Stimulated activated CD8-positive, alpha-beta memory T cell treated with anti-CD3 and anti-CD28 coated beads, Interleukin-7, amount 100 ng/mL, for 48 hours (primary cell): ENCODE data around the gene FOSL2.
A peak's percentile ranks its signal among the peaks of the same experiment; 100 is the strongest.

Experiments used
- DNase-seq, 2 donors: peaks; one replicate each; pipeline ENCODE4 v3.0.0-alpha.2; 2020; ENCODE audit warnings: low read depth in 1 of 2; ENCODE audit errors: extremely low read depth in 1 of 2

The FOSL2 gene

DNA sequence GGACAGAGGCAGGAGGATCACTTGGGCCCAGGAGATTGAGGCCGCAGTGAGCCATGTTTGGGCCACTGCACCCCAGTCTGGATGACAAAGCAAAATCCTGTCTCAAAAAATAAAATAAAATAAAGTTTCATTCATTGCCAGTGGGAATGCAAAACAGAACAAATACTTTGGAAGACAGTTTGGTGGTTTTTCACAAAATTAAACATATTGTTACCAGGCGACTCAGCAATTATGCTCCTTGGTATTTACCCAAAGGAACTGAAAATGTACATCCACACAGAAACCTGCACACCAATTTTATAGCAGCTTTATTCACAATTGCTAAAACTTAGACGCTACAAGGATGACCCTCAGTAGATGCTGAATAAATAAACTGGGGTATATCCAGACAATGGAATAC, 35.8 kb downstream of the FOSL2 start:
- no peak for DNase-seq

DNA sequence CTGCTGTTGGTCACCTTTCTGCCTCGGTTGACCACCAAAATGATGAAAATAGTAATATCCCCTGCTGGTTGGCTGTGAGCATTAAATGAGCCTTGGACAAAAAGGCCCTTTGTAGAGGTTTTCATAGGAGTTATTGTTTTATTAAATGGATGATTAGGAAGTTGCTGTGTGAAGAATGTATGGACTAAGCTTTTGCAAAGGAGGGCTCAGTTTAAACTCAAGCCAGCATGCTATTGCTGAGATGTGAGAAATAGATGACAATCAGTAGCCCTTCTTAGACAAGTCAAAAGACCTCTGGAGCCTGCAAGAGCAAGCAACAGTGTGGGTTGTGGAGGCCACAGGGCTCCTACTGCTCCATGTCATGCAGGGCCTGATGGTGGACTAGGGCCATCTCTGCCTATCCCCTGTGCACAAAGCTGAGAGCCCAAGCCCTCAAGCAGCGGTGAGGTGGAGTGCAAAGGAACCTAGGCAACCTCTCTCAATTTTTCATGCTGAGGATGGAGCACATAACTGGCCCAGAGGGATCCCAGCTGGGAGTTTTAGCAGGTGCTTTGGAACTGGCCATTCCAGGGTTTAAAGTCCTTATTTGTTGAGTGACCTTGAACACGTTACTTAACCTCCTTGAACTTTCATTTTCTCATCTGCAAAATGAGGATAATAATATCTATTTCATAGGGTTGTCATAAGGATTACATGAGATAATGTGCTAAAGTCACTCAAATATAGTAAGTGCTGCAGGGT, 37.1 kb downstream of the FOSL2 start:
- no peak for DNase-seq

DNA sequence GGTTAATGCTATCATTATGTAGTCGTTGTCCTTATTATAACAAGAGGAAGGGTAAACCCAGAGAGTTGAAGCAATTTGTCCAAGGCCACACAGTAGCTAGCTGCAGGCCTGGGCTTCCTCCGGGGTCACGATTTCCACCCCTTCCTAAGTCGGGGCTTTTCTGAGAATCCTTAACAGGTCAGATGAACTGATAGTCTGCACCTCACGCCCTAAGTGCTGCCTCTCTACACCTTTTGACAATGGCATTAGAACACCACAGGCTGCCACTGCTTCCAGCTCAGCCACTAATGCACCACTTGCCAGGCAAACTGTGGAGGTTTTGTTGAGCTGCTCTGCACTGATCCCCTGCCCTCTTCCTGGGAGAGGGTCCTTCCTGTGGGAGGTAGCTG, 37.7 kb downstream of the FOSL2 start:
- DNase-seq: no peak

DNA sequence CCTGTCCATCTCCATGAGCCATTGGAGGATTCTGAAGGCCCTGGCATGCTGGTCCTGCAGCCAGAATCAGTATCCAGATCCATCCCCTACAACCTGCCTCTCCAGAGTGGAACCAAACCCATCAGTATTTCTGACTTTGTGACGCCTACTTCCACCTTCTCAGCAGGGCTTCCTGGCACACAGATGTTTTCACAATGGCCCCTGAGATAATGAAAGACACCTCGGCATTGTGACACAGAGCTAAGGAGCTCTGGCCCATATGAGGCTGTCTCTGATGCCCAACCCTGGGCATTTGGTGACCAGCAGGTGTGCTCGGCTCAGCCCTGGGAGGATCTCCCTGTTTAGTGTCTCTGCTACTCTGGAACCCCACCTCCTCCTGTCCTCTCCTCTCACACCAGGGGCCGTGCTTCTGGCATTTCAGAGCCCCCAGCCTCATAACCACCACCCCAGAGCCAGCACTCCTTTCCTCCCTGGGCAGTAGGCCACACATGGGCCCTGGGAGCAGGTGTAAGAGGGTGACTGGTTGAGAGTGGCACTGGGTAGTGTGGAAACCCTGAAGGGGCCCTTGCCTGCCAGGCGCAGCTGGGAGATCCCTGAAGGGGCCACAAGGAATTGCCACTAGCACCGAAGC, 38.2 kb downstream of the FOSL2 start:
- DNase-seq: no peak

DNA sequence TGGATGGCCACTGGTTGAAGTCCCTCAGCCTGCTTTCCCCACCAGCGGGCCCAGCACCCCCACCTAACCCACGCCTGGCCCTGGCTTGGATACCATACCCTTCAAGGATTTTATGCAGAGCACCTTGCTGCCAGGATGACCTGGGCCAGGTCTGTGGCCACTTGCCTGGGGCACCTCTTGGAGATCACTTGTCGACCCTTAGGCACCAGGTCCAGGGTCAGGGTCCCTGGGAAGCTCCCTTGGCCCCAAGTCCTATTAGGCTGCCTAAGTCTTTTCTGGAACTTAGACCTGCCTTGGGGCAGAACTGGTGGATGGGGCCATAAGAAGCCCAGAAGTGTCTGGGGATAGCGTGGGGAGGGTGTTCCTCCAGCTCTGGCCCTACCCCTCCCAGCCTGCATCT, 39.1 kb downstream of the FOSL2 start:
- no peak for DNase-seq

GRCh38 chr2:28432362-28432761, 39.7 kb downstream of the FOSL2 start:
- DNase-seq: no peak

DNA sequence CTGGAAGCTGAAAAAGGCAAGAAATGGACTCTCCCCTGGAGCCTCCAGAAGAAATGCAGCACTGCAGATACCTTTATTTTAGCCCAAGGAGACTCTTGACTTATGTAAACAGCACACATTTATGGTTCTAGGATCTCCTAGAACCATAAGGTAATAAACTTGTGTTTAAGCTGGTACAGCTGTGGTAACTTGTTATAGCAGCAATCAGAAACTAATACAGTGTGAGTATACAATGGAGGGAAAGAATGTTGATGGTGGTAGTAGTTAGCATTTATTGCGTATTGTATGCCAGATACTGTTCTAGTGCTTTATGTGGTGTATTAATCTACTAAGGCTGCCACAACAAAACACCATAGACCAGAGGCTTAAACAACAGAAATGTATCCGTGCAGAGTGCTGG, 40.6 kb downstream of the FOSL2 start:
- no peak for DNase-seq

DNA sequence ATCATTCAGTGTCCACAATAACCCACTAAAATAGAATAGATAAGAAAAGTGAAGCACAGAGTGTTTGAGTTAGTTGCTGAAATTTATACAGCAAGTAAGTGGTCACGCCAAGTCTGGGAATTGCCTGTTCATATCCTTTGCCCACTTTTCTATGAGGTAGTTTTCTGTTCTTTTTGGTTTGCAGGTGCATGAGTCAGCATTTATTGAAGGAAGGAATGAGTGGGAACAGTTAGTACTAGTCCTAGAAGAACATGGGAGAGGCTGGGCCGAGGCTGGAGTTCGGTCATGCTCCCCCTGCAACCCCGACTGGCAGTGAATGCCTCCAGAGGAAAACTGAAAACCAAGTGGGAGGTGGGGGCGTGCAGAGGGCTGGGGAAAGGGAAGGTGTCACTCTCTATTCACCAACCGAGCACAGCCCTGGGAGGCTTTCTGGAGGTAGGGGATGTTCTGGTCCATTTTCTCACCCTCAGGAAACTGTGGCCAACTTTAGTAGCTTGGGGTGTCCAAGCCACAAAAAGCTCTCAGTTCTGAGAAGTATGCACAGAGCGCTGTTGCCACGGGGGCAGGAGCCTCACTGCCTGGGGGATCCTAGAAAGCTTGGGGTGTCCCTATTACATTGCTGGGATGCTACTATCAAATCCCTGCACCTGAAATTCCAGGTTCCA, 41.4 kb downstream of the FOSL2 start:
- no peak for DNase-seq

- DNase-seq: no peak
These were observed 41.9 kb downstream of the FOSL2 start for GRCh38 chr2:28434600-28434989.

- no peak for DNase-seq
These were observed 42.6 kb downstream of the FOSL2 start for GRCh38 chr2:28435241-28435640.

DNA sequence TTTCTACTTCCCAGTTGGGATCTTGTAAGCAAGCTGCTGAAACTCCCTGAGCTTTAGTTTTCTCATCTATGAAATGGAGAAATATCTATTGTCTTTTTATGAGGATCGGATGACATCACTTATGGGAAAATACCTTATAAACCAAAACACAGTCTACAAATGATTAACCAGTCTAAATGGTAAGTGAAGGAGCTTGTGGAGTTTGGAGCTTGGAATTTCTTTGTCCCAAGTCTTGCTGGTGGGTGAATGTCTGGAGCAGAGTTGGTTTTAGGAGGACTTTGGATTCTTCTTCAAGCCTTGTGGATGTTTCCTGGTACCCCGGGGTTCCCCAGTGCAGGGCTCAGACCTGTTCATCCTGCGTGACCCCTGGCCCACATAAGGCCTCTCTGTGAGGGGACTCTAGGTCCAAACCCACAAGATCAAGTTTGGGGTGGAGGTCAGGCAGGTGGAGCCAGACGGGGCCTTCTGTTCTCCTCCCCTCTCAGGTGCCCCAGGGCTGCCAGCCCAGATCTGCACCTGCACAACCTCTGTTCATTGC, 43.2 kb downstream of the FOSL2 start:
- DNase-seq: no peak

DNA sequence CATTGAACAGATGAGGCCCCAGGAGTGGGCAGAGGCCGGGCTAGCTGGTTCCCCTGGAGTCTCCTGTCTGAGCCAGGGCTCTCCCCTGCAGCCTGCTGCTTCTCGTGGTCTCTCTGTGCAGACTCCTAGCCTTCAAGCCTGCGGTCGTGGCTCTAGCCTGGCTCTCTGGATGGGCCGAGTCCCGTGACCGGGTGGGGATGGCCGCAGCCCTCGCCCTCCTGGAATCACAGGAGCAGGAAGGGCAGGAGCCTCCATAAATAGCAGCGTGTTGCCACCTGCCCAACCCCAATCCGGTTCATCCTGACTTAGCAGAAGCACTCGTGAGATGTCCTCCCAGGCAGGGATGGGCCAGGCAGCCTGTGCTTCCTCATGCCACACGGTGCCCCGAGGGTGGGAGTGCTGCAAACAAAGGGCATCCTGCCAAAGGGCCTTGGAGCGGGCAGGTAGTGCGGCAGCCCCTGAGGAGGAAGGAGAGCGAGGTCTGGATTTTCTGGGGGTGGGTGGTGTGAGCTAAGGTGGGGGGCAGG, 43.9 kb downstream of the FOSL2 start:
- no peak for DNase-seq

GRCh38 chr2:28437149-28437835, 44.6 kb downstream of the FOSL2 start:
- no peak for DNase-seq

DNA sequence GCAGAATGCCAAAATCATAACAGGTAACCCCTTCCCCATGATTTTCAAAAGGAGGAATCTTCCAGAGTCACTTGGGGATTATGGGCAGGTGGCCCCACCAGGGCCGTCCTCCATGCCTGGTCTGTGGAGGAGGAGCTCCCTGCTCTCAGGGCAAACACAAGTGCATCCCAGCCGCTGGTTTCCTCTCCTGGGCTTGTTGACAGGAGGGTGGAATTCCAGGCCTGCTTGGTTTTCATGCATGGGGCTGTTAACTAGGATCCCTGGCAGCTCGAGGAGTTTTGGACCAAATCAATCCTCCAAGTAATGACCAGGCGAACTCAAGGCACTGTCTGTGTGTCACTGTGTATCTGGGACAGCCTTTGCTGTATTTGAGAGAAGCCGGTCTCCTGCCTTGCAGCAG, 45.3 kb downstream of the FOSL2 start:
- no peak for DNase-seq

GRCh38 chr2:28438532-28439063, 45.9 kb downstream of the FOSL2 start:
- no peak for DNase-seq

DNA sequence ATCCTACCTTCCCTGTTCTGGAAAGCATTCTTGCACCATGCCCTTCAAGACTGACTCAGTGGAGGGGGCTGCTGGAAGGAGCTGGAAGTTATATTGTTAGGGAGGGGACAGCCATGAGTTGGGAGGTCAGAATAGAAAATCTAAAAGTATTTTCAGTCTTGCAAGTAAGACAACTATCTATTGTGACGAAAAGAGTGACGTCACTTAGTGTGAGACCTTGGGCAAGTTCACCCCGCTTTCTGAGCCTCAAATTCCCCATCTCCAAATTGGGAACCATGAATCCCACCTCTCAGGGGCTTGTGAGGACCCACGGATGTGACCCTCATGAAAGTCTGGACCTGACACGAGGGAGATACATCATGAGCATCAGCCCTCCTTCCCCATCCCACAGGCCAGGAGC, 46.5 kb downstream of the FOSL2 start:
- DNase-seq: no peak

DNA sequence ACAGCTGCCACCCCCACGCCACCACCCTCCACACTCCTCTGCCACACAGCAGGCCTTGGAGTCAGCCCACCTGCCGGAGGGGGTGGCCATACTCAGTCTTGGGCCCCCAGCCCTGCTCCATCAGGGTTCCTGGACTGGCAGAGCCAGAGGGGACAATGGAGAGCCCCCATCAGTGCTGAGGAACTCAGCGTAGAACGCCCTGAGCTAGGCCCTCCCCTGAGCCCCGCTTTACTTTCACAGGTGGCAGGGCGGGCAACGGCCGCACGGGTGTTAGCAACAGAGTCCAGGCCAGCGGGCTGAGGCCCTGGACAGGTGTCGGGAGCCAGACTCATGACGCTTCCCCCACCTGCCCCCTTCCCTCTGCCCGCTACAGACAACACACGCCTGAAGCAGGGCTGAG, 47.1 kb downstream of the FOSL2 start:
- no peak for DNase-seq

GRCh38 chr2:28442328-28442727, 49.7 kb downstream of the FOSL2 start:
- no peak for DNase-seq

DNA sequence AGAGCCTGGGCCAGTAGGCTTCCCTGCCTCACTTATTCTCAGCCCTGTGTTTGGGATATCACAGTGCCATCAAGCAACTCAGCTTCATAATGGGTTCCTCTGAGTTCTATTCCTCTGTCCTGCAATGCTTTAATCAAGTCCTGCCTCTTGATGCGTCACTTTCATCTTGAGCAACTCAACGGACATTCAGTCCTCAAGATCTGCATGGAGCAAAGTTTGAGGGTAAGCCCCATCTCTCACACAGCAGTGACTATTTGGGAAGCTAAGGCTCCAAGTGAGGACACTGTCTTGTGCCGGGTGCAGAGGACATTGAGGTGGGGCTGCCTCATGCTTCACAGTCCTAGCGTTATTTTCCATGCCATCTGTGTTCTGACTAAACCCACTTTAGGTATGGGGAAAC, 52.3 kb downstream of the FOSL2 start:
- no peak for DNase-seq

DNA sequence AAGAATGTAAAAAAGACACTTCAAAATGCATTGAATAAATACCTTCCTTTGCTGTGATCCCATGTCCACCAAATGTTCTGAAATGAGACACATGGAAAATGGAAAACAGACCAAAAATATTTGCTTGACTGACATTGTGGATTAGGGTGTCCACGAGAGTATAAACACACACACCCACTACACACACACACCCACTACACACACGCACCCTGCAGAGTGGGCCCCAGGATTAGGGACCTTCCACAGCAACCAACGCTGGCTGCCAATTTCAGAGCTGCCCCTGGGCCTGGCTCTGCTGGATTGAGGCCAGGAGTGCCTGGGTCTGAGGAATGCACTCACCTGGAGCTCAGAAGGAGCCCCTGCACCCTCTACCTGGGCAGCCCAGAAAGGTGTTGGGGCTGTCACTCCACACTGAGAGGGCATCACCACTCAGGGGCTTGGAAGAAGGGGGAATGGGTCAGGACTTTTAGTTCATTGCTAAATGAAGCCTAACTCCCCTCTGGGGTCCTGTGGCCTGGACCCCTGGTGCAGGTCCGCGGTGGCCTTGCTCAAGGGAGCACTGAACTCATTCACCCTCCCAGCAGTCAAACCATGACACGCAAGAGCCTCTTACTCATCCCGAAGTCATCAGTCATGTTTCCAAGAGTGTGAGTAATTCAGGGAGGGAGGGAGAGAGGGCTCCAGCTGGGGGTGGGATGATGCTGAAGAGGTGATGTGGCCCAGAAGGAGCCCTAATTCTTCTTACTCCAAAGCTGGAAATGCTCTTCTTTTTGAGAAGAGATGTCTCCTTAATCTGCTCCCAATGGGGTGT, 53.0 kb downstream of the FOSL2 start:
- DNase-seq: peak in 1 of 2 donors; percentile 67
